Stimulated activated CD4-positive, alpha-beta T cell treated with anti-CD3 and anti-CD28 coated beads, TNF-alpha, amount 100 ng/mL, for 1 hour (primary cell): ENCODE measurements around the gene C19orf18.
"Not testable (repeated sequence)": the region's sequence is repeated elsewhere in the genome, so short reads cannot be mapped to it uniquely, and the experiment has no call there.

Experiments
- DNase-seq, 3 donors: peaks; one replicate each; pipeline ENCODE4 v3.0.0-alpha.2; 2020; ENCODE audit warnings: low read depth in 3 of 3, low spot score in 1 of 3

Gene C19orf18

DNA sequence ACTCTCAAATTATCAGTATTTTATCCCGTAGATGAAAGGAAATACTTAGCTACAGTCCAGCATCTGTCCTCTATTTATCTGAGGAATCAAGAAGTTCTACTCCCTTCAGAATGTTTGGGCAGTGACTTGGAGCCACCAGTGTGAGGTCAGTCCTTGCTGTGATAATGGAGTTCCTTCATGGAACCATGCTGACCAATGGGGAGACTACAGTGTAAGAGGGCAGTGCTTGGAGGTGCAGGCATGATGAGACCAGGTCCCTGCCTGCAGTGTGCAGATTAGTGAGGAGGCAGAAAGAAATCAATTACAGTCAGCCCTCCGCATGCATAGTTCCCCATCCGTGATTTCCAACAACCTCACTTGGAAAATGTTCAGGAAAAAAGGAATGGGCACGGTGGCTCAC is at the start of gene C19orf18:
C19orf18 (minus strand) TSS at position 101 of the 400 bp plus-strand sequence. CDS start 102 bp downstream, outside the sequence.
- DNase-seq, result no peak

- no peak for DNase-seq
Measured at GRCh38 chr19:58022283-58022660, 47.9 kb upstream of the C19orf18 start.

DNA sequence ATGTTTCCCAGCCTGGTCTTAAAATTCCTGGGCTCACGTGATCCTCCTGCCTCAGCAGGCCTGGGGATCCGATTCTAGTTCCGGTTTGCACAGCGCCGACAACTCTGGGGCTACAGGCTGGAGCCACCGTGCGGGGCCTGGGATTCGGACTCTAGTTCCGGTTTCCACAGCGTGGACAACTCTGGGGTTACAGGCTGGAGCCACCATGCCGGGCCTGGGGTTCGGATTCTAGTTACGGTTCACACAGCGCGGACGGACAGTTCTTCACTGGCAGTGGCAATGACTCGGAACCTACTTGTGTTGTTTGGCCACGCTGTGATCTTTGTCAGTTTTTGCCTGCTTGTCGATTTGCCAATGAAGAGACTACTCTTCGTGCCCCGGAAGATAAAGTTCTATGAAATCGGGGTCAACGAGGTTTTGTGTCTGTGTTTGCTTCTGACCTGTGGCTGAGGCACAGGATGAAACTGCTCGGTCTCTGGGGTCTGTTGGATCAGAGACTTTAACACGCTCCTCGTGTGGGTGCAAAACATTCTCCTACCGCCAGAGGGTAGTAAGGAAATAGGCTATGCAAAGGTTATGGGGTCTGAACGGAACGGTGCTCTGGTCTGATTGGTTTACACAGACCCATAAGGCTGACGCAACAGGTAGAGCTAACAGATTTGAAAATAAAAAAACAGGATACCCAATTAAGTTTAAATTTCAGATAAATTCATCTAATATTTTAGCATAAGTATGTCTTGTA is 47.4 kb upstream of the C19orf18 start:
- no peak for DNase-seq

DNA sequence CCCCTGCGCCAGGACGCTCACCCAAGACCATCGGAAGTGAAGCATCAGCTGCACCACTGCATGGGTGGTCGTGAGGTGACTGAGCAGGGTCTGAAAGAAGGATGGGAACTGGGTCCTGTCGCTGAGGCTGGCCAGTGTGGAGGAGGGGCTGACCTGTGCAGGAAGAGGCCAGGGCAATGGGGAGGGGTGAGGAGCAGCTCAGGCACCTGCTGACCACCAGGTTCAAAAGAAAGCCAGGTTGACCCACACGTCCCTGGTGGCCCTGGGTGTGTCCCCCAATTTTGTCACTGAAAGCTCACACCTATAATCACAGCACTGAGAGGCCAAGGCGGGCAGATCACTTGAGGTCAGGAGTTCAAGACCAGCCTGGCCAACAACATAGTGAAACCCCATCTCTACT is 45.8 kb upstream of the C19orf18 start:
- DNase-seq, result no peak

DNA sequence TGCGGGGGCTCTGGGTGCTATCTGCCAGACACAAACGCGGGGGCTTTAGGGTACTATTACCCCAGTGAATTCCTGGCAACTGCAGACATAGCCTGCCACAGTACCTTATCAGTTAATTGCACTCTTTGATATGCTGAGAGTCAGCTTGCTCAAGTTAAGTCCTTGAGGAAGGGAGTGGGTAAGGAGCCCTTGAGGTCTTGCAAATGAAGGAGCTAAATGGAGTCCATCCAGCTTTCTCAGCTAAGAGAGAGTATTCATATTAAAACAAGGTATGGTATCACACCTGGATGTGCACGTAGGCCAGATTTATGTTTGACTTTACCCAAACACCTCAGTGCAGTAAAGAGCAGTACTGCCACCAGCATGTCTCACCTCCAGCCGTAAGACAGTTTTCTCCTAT is 39.8 kb upstream of the C19orf18 start:
- DNase-seq, result no peak

DNA sequence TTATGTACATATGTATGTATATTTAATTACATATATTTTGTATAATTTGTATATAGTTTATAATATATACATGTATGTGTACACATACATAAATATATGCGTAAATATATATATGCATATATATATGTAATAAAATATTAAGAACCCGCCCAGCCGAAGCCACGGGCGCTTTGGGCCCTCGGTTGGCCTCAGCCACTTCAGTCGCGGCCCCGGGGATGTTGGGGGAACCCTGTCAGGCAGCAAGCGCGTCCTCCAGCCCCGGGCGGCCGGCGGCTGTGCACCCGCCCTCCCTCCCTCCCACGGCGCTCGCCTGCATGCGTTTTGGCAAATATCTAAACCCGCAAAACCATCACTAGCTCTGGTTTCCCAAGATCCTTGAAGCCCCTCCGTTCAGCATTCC is 36.2 kb upstream of the C19orf18 start:
- no peak for DNase-seq

GRCh38 chr19:58009666-58010301 is 35.5 kb upstream of the C19orf18 start:
- DNase-seq, result peak in 2 of 3 donors; percentile 6 to 19

DNA sequence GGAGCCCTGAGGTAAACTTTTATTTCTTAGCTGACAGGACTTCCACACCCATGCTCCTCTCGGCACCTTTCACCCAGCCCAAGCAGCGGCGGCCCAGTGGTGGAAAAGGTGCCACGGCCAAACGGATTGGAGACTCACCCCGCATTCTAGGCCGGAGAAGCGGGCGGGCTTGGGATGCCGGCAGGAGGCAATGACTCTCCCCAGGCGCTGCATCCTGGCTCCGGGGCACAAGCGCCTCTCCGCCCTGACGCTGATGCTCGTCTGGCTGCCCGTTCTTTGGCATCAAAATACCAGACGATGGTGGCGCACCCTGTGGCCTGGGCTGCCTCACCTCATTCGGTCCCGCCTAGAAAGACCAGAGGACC is 34.9 kb upstream of the C19orf18 start:
- no peak for DNase-seq

DNA sequence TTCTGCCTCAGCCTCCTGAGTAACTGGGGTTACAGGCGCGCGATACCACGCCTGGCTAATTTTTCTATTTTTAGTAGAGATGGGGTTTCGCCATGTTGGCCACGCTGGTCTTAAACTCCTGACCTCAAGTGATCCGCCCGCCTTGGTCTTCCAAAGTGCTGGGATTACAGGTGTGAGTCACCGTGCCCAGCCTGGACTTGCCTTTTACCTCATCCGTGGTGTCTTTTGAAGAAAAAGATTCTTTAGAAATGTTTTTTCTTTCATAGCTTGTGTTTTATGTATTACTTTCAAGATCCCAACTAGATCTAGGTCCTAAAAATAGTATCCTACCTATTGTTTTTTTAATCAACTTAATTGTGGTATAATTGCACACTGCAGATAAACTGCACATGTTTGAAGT is 34.5 kb upstream of the C19orf18 start:
- DNase-seq, result not testable (repeated sequence)

GRCh38 chr19:58007285-58007684 is 33.0 kb upstream of the C19orf18 start:
- no peak for DNase-seq

DNA sequence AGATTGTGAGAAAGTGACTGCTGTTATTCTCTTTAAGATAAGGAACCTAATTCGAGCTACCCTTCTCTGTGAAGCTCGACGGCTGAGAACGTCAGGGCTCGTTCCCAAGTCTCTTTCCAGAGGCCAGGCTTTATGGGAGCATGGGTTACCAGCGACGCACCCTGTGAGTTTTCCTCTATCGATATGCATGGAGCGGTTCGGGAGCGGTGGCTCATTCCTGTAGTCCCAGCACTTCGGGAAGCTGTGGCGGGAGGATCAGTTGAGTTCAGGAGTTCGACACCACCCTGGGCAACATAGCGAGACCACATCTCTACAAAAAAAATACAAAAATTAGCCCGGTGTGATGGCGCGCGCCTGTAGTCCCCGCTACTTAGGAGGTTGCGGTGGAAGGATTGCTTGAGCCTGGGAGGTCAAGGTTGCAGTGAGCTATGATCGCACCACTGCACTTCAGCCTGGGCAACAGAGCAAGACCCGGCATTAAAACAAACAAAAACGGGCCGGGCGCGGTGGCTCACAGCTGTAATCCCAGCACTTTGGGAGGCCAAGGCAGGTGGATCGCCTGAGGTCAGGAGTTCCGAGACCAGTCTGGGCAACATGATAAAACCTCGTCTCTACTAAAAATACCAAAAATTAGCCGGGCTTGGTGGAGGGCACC is 29.0 kb upstream of the C19orf18 start:
- DNase-seq, result no peak

DNA sequence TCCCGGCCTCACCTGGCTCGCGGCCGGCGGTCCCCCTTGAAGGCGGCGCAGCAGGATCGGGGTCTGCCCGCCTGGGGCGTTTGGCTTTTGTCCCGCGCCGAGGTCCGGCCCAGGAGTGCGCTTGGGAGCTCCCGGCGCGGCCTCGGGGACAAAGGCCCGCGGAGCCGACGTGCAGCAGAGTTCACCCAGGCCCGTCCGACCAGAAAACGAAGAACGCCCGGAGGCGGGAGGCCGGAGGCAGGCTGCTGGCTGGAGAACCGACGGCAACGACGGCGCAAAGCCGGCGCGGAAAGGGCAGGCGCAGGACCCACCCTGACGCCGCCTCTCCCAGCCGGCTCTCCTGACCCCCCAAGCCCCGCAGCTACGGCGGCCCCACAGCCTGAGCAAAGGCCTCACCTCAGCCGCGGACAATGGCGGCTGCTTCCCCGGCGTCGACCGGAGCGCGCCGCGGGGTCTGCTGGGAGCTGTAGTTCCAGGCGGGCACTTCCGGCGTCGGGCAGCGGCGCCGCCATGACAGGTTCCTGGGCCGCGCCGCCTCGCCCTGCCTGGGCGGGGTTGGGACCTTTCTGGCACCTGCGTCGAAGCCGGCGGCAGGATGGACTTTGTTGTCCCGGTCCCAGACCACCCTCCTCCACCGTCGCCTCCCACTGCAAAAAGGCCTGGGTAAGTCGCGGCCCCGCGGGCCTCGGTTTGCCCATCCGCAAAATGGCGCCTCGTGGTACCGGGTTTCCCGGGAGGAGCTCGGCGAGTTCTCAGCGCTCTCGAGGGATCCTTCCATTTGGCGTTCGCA is 28.2 kb upstream of the C19orf18 start, which contains the start of gene ZNF606:
ZNF606 (minus strand) TSS at position 437 of the 790 bp plus-strand sequence. CDS start 1,501 bp downstream, outside the sequence.
- DNase-seq, result peak; percentile 51 to 73 (median 54)

DNA sequence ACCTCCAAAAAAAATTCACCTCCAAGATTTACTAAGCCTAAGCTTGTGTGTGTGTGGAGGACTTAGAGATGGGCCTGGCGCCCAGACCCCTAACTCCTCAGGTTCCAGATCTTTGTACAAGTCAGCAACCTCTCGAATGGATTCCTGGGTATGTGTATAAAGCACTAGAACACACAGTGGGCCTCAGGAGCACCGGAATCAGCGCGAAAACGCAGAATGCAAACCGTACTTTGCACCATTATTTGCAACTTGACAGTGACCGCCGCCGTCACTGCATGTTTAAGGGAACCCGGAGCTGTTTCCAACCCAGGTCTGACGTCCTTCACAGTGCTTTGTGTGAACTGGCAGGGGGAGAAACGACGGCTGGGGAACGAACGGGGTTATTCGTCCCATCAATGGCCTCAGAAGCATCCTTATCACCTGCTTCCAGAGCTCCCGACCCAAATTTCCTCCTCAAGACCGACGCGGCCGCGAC is 27.6 kb upstream of the C19orf18 start:
- DNase-seq, result peak in 1 of 3 donors; percentile 7

GRCh38 chr19:58000677-58001076 is 26.3 kb upstream of the C19orf18 start:
- no peak for DNase-seq

DNA sequence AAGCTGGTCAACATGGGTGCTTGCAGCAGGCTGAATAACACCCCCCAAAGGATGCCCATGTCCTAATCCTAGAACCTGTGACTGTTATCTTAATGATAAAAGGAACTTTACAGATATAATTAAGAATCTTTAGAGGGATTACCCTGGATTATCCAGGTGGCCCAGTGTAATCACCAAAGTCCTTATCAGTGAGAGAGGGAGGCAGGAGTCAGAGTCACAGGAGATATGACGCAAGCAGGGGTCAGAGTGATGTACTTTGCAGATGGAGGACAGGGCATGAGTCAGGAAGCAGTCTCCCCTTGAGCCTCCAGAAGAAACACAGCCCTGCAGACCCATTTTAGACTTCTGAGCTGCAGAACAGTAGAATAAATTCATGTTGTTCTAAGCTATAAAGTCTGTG is 18.5 kb upstream of the C19orf18 start:
- DNase-seq, result no peak

- no peak for DNase-seq
Measured at GRCh38 chr19:57978586-57979289, 4.4 kb upstream of the C19orf18 start.

GRCh38 chr19:57964761-57965160 is 9.6 kb downstream of the C19orf18 start:
- no peak for DNase-seq

- no peak for DNase-seq
Measured at GRCh38 chr19:57961785-57962184, 12.5 kb downstream of the C19orf18 start.

- DNase-seq, result no peak
Measured at GRCh38 chr19:57954996-57955395, 19.3 kb downstream of the C19orf18 start.

- DNase-seq, result no peak
Measured at GRCh38 chr19:57949702-57950101, 24.6 kb downstream of the C19orf18 start.

GRCh38 chr19:57949296-57949695 is 25.0 kb downstream of the C19orf18 start:
- DNase-seq, result no peak
